SK-N-SH (cell line): ENCODE measurements around the gene SRMS. TPM values are rescaled to one million over a fixed set of nuclear protein-coding genes. Genes with fewer than 3 reads are reported as not detected.

ENCODE experiments used
- CTCF ChIA-PET: fragments of 300-600, 350-600 bp; formaldehyde crosslinking; extraction: SDS; loops from one replicate; lab custom pipeline; 2021; lab: Yijun Ruan, JAX
- POLR2A ChIA-PET: fragments of 350-600 bp; sonication (Branson Sonifier 250); formaldehyde crosslinking; extraction: SDS; loops from one replicate; lab custom pipeline; 2020; ENCODE audit warnings: antibody characterized with exemption, inconsistent platforms; lab: Yijun Ruan, JAX
- DNase-seq: peaks from one replicate; pipeline ENCODE4 v3.0.0; 2012
- H2AFZ ChIP-seq: fragments of 200-600 bp; sonication (generic); 2 replicates; pipeline ENCODE4 v1.8.1; 2016; ENCODE audit warnings: antibody characterized with exemption, mild to moderate bottlenecking, low read depth
- H3F3A ChIP-seq: fragments of 200-600 bp; sonication (generic); replicated peaks from 2 replicates; pipeline ENCODE3; 2016; ENCODE audit warnings: antibody characterized with exemption, mild to moderate bottlenecking; ENCODE audit not compliant: insufficient read depth
- H3K27ac ChIP-seq, 2 experiments: fragments of 200-500 bp in 1 of 2; fragments of 200-600 bp in 1 of 2; sonication (Bioruptor generic) in 1 of 2; sonication (generic), shearing (Covaris generic) in 1 of 2; 2 replicates each; pipeline versions ENCODE4 v1.5.1 to v1.6.1; 2014 to 2016; ENCODE audit warnings: low read depth in 2 of 2, inconsistent platforms in 1 of 2, low read length in 1 of 2, mild to moderate bottlenecking in 1 of 2, mixed read lengths in 1 of 2
- H3K27me3 ChIP-seq: fragments of 200-600 bp; sonication (generic), shearing (Covaris generic); 2 replicates; pipeline ENCODE4 v1.6.1; 2016; ENCODE audit warnings: mixed run types; ENCODE audit not compliant: insufficient read depth
- H3K36me3 ChIP-seq, 2 experiments: fragments of 200-500 bp in 1 of 2; fragments of 200-600 bp in 1 of 2; sonication (Bioruptor generic) in 1 of 2; sonication (generic) in 1 of 2; replicated peaks in 1 of 2; 2 replicates each; pipeline versions ENCODE3 to v1.5.1; 2014 to 2016; ENCODE audit warnings: low read length in 1 of 2, mild to moderate bottlenecking in 1 of 2; ENCODE audit not compliant: insufficient read depth in 2 of 2, control insufficient read depth in 1 of 2
- H3K4me1 ChIP-seq, 2 experiments: fragments of 200-500 bp in 1 of 2; fragments of 200-600 bp in 1 of 2; sonication (Bioruptor generic) in 1 of 2; sonication (generic), shearing (Covaris generic) in 1 of 2; 2 replicates each; pipeline versions ENCODE4 v1.5.1 to v1.6.1; 2014 to 2016; ENCODE audit warnings: low read depth in 1 of 2, low read length in 1 of 2, mixed run types in 1 of 2; ENCODE audit not compliant: insufficient read depth in 2 of 2, control insufficient read depth in 1 of 2
- H3K4me2 ChIP-seq: fragments of 200-600 bp; sonication (generic), shearing (Covaris generic); 2 replicates; pipeline ENCODE4 v1.6.1; 2017; ENCODE audit warnings: mixed run types
- H3K4me3 ChIP-seq, 2 experiments: fragments of 200-500 bp in 1 of 2; fragments of 200-600 bp in 1 of 2; sonication (Bioruptor generic) in 1 of 2; sonication (generic), shearing (Covaris generic) in 1 of 2; 2 replicates each; pipeline versions ENCODE4 v1.5.1 to v1.8.1; 2014 to 2016; ENCODE audit warnings: low read depth in 2 of 2, inconsistent platforms in 1 of 2, low read length in 1 of 2, mild to moderate bottlenecking in 1 of 2, mixed read lengths in 1 of 2, moderate library complexity in 1 of 2
- H3K79me2 ChIP-seq: fragments of 200-600 bp; sonication (generic); 2 replicates; pipeline ENCODE4 v1.8.1; 2017; ENCODE audit warnings: mild to moderate bottlenecking; ENCODE audit not compliant: insufficient read depth
- H3K9ac ChIP-seq: fragments of 200-600 bp; sonication (generic); 2 replicates; pipeline ENCODE4 v1.6.1; 2017; ENCODE audit warnings: mixed run types
- H3K9me2 ChIP-seq: fragments of 200-600 bp; sonication (generic); 2 replicates; pipeline ENCODE4 v1.6.1; 2017; ENCODE audit warnings: mixed run types
- H3K9me3 ChIP-seq: fragments of 200-600 bp; sonication (generic); 2 replicates; pipeline ENCODE4 v1.6.1; 2017; ENCODE audit warnings: mixed run types, mild to moderate bottlenecking, moderate library complexity
- H4K20me1 ChIP-seq: fragments of 200-600 bp; sonication (generic); 2 replicates; pipeline ENCODE4 v1.6.1; 2017; ENCODE audit warnings: mild to moderate bottlenecking, mixed run types; ENCODE audit not compliant: insufficient read depth
- ELF1 ChIP-seq: IDR thresholded peaks from 2 replicates; pipeline ENCODE4 v1.4.0; 2012
- EP300 ChIP-seq, 2 experiments: IDR thresholded peaks; 2 replicates each; pipeline versions ENCODE4 v1.4.0 to v1.6.1; 2012; ENCODE audit warnings: borderline replicate concordance in 1 of 2, low read depth in 1 of 2, low read length in 1 of 2
- FOXJ3 ChIP-seq: sonication (generic); formaldehyde crosslinking; IDR thresholded peaks from 2 replicates; pipeline ENCODE4 v1.5.1; 2020; ENCODE audit warnings: mild to moderate bottlenecking, missing genetic modification reagents
- IRF3 ChIP-seq: fragments of 150-350 bp; IDR thresholded peaks from 2 replicates; pipeline ENCODE4 v1.6.1; 2016; ENCODE audit warnings: mild to moderate bottlenecking, low read depth, low read length
- JUND ChIP-seq: IDR thresholded peaks from 2 replicates; pipeline ENCODE4 v1.4.0; 2012
- NRF1 ChIP-seq: IDR thresholded peaks from 2 replicates; pipeline ENCODE4 v1.6.1; 2012; ENCODE audit warnings: low read depth, mild to moderate bottlenecking, low read length
- POLR2AphosphoS5 ChIP-seq: IDR thresholded peaks from 2 replicates; pipeline ENCODE4 v1.6.1; 2012; ENCODE audit warnings: low read depth, low read length
- RAD21 ChIP-seq: IDR thresholded peaks from 2 replicates; pipeline ENCODE4 v1.6.1; 2012; ENCODE audit warnings: mild to moderate bottlenecking, low read length
- RCOR1 ChIP-seq: fragments of 150-350 bp; IDR thresholded peaks from 2 replicates; pipeline ENCODE4 v1.6.1; 2017; ENCODE audit warnings: antibody characterized with exemption, low read length
- RFX5 ChIP-seq: IDR thresholded peaks from 2 replicates; pipeline ENCODE4 v1.6.1; 2012; ENCODE audit warnings: mild to moderate bottlenecking, improper control_type of control experiment, low read length
- RXRA ChIP-seq: IDR thresholded peaks from 2 replicates; pipeline ENCODE4 v1.4.0; 2012; ENCODE audit warnings: low read depth, mild to moderate bottlenecking, borderline replicate concordance
- SIN3A ChIP-seq: IDR thresholded peaks from 2 replicates; pipeline ENCODE4 v1.6.1; 2012; ENCODE audit warnings: low read depth, mild to moderate bottlenecking, low read length, moderate library complexity, borderline replicate concordance
- TAF1 ChIP-seq: IDR thresholded peaks from 2 replicates; pipeline ENCODE4 v1.6.1; 2012; ENCODE audit warnings: low read depth, mild to moderate bottlenecking, low read length, moderate library complexity, borderline replicate concordance
- TCF12 ChIP-seq: IDR thresholded peaks from 2 replicates; pipeline ENCODE4 v1.4.0; 2012
- TEAD4 ChIP-seq: IDR thresholded peaks from 2 replicates; pipeline ENCODE4 v1.4.0; 2012; ENCODE audit warnings: mild to moderate bottlenecking, borderline replicate concordance; ENCODE audit not compliant: insufficient read depth
- WGBS: methylation state at CpG from one replicate; pipeline ENCODE4 v1.1.6; 2017; ENCODE audit warnings: low lambda C conversion rate; 5-methylcytosine and 5-hydroxymethylcytosine counted together
- polyA plus RNA-seq, 3 experiments: library from polyadenylated mRNA; depleted of rRNA; stranded (reverse); fragments of >200 nt; gene quantifications; 2 replicates each; pipeline ENCODE4 v1.2.3, GENCODE V29; 2012
- TF ChIP-seq, protein P1 (sequence below): IDR thresholded peaks from 2 replicates; pipeline ENCODE4; 2012
- TF ChIP-seq, protein P2 (sequence below): IDR thresholded peaks from 2 replicates; pipeline ENCODE4 v1.4.0; 2012; ENCODE audit warnings: low read depth

The SRMS gene
- polyA plus RNA-seq, 1 of the 3 experiments (the other 2 are of a cell fraction), result not detected

DNA sequence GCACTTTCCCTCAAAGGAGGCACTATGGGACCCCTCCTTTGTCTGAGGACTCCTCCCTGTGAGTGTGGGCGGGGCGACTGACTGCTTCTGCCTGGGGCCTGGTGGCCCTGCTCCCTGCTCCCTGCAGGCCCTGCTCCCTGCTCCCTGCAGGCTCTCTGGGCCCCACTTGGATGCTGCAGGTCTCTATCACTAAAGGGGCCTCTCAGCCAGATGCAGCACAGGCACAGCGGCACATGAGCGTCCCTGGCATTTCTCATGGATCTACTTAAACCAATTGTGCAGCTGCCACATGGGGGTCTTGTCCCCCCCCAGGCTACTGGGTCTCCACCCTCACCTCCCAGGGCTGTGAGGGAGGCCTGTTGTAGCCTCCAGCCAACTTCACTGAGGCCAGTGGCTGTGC lies 56.5 kb downstream of the SRMS start:
- ChIA-PET CTCF (interaction anchor here (1.0 kb wide), 2 partner anchors 29 to 49 kb away, joined by 3 read pairs; partner anchors contain the start of gene PPDPF), POLR2A (interaction anchor here (1.0 kb wide), 1 partner anchor 33 kb away, joined by 3 read pairs; no protein-coding TSS in a partner anchor)
- no peak overlapping the region for H2AFZ ChIP-seq
- no peaks in the 10 kb centered on the region for H3K9me3 ChIP-seq
- no peaks in the 10 kb centered on the region for H3K79me2 ChIP-seq
- no peaks in the 10 kb centered on the region for H3F3A ChIP-seq
- TF ChIP-seq IRF3, result no peak
- no peak for TF ChIP-seq NRF1
- TF ChIP-seq RFX5, result no peak
- no peak for TF ChIP-seq FOXJ3
- no peak for TF ChIP-seq TEAD4
- no peak for TF ChIP-seq TCF12
- TF ChIP-seq RXRA, result no peak
- TF ChIP-seq, protein P1, sequence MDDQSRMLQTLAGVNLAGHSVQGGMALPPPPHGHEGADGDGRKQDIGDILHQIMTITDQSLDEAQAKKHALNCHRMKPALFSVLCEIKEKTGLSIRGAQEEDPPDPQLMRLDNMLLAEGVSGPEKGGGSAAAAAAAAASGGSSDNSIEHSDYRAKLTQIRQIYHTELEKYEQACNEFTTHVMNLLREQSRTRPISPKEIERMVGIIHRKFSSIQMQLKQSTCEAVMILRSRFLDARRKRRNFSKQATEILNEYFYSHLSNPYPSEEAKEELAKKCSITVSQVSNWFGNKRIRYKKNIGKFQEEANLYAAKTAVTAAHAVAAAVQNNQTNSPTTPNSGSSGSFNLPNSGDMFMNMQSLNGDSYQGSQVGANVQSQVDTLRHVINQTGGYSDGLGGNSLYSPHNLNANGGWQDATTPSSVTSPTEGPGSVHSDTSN, result no peak
- no peak for TF ChIP-seq ELF1
- no peak for TF ChIP-seq JUND
- no peak for TF ChIP-seq TAF1
- TF ChIP-seq, protein P2, sequence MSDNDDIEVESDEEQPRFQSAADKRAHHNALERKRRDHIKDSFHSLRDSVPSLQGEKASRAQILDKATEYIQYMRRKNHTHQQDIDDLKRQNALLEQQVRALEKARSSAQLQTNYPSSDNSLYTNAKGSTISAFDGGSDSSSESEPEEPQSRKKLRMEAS, result no peak
- TF ChIP-seq SIN3A, result no peak
- no peak for TF ChIP-seq POLR2AphosphoS5
- TF ChIP-seq RCOR1, result no peak
- TF ChIP-seq RAD21, result no peak
- no peak for TF ChIP-seq EP300 (IDR thresholded peaks at IDR 0.05; ENCODE audit: borderline replicate concordance in 1 of 2, low read depth in 1 of 2, low read length in 1 of 2)
- H3K36me3 ChIP-seq, result peaks cover 0 to 6% of the 10 kb centered on the region in 2 experiments
- H3K27me3 ChIP-seq, result no peaks in the 10 kb centered on the region
- WGBS, result no CpG with 5 or more reads among the region's 4 CpGs
- H3K4me2 ChIP-seq, result no peak overlapping the region
- H4K20me1 ChIP-seq, result no peaks in the 10 kb centered on the region
- H3K4me1 ChIP-seq, result peaks cover 0 to 5% of the 10 kb centered on the region in 2 experiments; a peak in 1 of 4 replicates
- no peak overlapping the region for H3K27ac ChIP-seq
- H3K9me2 ChIP-seq, result no peaks in the 10 kb centered on the region
- no peak overlapping the region for H3K4me3 ChIP-seq
- DNase-seq, result no peak
- H3K9ac ChIP-seq, result no peak overlapping the region

Other genes with a start within 250 kb of the SRMS start
- gene CHRNA4, start 186.4 kb downstream of the SRMS start, polyA plus RNA-seq (2012; rRNA removed), result not detected in 2 replicates
- 3.9 and 8.3 TPM in 2 replicates for gene KCNQ2, start 75.1 kb downstream of the SRMS start, polyA plus RNA-seq (2012; rRNA removed)
- gene EEF1A2, start 48.7 kb downstream of the SRMS start, polyA plus RNA-seq (2012; rRNA removed), result 9.2 and 16.5 TPM in 2 replicates
- 20.0 and 71.4 TPM in 2 replicates for gene PPDPF, start 27.0 kb downstream of the SRMS start, polyA plus RNA-seq (2012; rRNA removed)
- 0.07 and 0.13 TPM in 2 replicates for gene PTK6, start 10.4 kb downstream of the SRMS start, polyA plus RNA-seq (2012; rRNA removed)
- gene FNDC11, start 6.4 kb upstream of the SRMS start, polyA plus RNA-seq (2012; rRNA removed), result 4.5 and 5.5 TPM in 2 replicates
- gene HELZ2, start 26.5 kb upstream of the SRMS start, polyA plus RNA-seq (2012; rRNA removed), result 5.5 and 7.6 TPM in 2 replicates
- 5.6 and 6.5 TPM in 2 replicates for gene GMEB2, start 79.4 kb upstream of the SRMS start, polyA plus RNA-seq (2012; rRNA removed)
- 89.8 and 111 TPM in 2 replicates for gene STMN3, start 105.7 kb upstream of the SRMS start, polyA plus RNA-seq (2012; rRNA removed)
- 9.9 and 12.9 TPM in 2 replicates for gene RTEL1, start 110.6 kb upstream of the SRMS start, polyA plus RNA-seq (2012; rRNA removed)
- gene TNFRSF6B, start 148.9 kb upstream of the SRMS start, polyA plus RNA-seq (2012; rRNA removed), result 8.2 and 9.4 TPM in 2 replicates
- gene ARFRP1, start 160.2 kb upstream of the SRMS start, polyA plus RNA-seq (2012; rRNA removed), result 65.4 and 72.8 TPM in 2 replicates
- gene ZGPAT, start 160.3 kb upstream of the SRMS start, polyA plus RNA-seq (2012; rRNA removed), result 33.7 and 36.8 TPM in 2 replicates
- gene LIME1, start 188.9 kb upstream of the SRMS start, polyA plus RNA-seq (2012; rRNA removed), result 10.9 and 12.3 TPM in 2 replicates
- 75.5 and 90.9 TPM in 2 replicates for gene SLC2A4RG, start 192.0 kb upstream of the SRMS start, polyA plus RNA-seq (2012; rRNA removed)